HG03442 (cell line): ENCODE data around the gene LHCGR.
"Not testable (repeated sequence)": the region's sequence is repeated elsewhere in the genome, so short reads cannot be mapped to it uniquely, and the experiment has no call there.

Experiments used
- ATAC-seq: cut with Tn5 transposase; IDR thresholded peaks from one replicate; pipeline ENCODE4 v1.9.1; 2021; ENCODE audit warnings: mild to moderate bottlenecking, moderate library complexity; ENCODE audit not compliant: unreplicated experiment

LHCGR gene

GRCh38 chr2:48749291-48750127 is 6.0 kb downstream of the LHCGR start:
- peak; percentile 65 for ATAC-seq

GRCh38 chr2:48747319-48747718 is 8.2 kb downstream of the LHCGR start:
- no peak for ATAC-seq

GRCh38 chr2:48739236-48739635 is 16.3 kb downstream of the LHCGR start:
- not testable (repeated sequence) for ATAC-seq

- no peak for ATAC-seq
Measured at GRCh38 chr2:48738806-48739205, 16.7 kb downstream of the LHCGR start.

GRCh38 chr2:48736251-48736650 is 19.3 kb downstream of the LHCGR start:
- ATAC-seq, result no peak

GRCh38 chr2:48734576-48735303 is 20.8 kb downstream of the LHCGR start:
- ATAC-seq, result no peak

- no peak for ATAC-seq
Measured at GRCh38 chr2:48733067-48733503, 22.4 kb downstream of the LHCGR start.

- ATAC-seq, result no peak
Measured at GRCh38 chr2:48728840-48729239, 26.7 kb downstream of the LHCGR start.

- ATAC-seq, result no peak
Measured at GRCh38 chr2:48728295-48728694, 27.2 kb downstream of the LHCGR start.

- no peak for ATAC-seq
Measured at GRCh38 chr2:48727560-48727959, 28.0 kb downstream of the LHCGR start.

- ATAC-seq, result no peak
Measured at GRCh38 chr2:48725696-48726494, 29.6 kb downstream of the LHCGR start.

GRCh38 chr2:48724278-48724677 is 31.2 kb downstream of the LHCGR start:
- ATAC-seq, result no peak

- no peak for ATAC-seq
Measured at GRCh38 chr2:48723129-48723528, 32.4 kb downstream of the LHCGR start.

GRCh38 chr2:48722391-48722790 is 33.1 kb downstream of the LHCGR start:
- ATAC-seq, result no peak

- no peak for ATAC-seq
Measured at GRCh38 chr2:48721158-48721557, 34.4 kb downstream of the LHCGR start.

- no peak for ATAC-seq
Measured at GRCh38 chr2:48719480-48720177, 35.9 kb downstream of the LHCGR start.

GRCh38 chr2:48717846-48718245 is 37.7 kb downstream of the LHCGR start:
- ATAC-seq, result no peak

GRCh38 chr2:48715956-48716355 is 39.6 kb downstream of the LHCGR start:
- ATAC-seq, result no peak

- ATAC-seq, result no peak
Measured at GRCh38 chr2:48715042-48715899, 40.3 kb downstream of the LHCGR start.

GRCh38 chr2:48714245-48714644 is 41.3 kb downstream of the LHCGR start:
- no peak for ATAC-seq
